Measurements from ENCODE around the gene LCN1.
A peak's percentile ranks its signal among the peaks of the same experiment; 100 is the strongest.

Gene LCN1

GRCh38 chr9:135488527-135488926 is 32.7 kb upstream of the LCN1 start:
- DNase-seq (ENCODE audit: low read depth, low spot score), result no peak

- no peak for DNase-seq (ENCODE audit: low read depth, low spot score)
These were observed 31.9 kb upstream of the LCN1 start for GRCh38 chr9:135489188-135489906.

GRCh38 chr9:135490166-135490870 is 30.9 kb upstream of the LCN1 start:
- DNase-seq (ENCODE audit: low read depth, low spot score), result no peak

GRCh38 chr9:135490980-135491464 is 30.2 kb upstream of the LCN1 start:
- no peak for DNase-seq (ENCODE audit: low read depth, low spot score)

- DNase-seq (ENCODE audit: low read depth, low spot score), result no peak
These were observed 29.5 kb upstream of the LCN1 start for GRCh38 chr9:135491764-135492163.

- no peak for DNase-seq (ENCODE audit: low read depth, low spot score)
These were observed 28.2 kb upstream of the LCN1 start for GRCh38 chr9:135492886-135493669.

GRCh38 chr9:135494791-135495559 is 26.3 kb upstream of the LCN1 start:
- no peak for DNase-seq (ENCODE audit: low read depth, low spot score)

- no peak for DNase-seq (ENCODE audit: low read depth, low spot score)
These were observed 22.7 kb upstream of the LCN1 start for GRCh38 chr9:135498381-135499126.

GRCh38 chr9:135499326-135500070 is 21.7 kb upstream of the LCN1 start:
- DNase-seq (ENCODE audit: low read depth, low spot score), result peak; percentile 62

- DNase-seq (ENCODE audit: low read depth, low spot score), result peak; percentile 17
These were observed 21.1 kb upstream of the LCN1 start for GRCh38 chr9:135500071-135500524.

GRCh38 chr9:135500525-135501260 is 20.5 kb upstream of the LCN1 start, which contains the start of gene MRPS2:
Gene MRPS2 (plus strand): TSS chr9:135500682. CDS start chr9:135500711, 29 bp downstream.
- DNase-seq (ENCODE audit: low read depth, low spot score), result peak; percentile 57

- no peak for DNase-seq (ENCODE audit: low read depth, low spot score)
These were observed 19.7 kb upstream of the LCN1 start for GRCh38 chr9:135501261-135502167.

- DNase-seq (ENCODE audit: low read depth, low spot score), result no peak
These were observed 18.9 kb upstream of the LCN1 start for GRCh38 chr9:135502168-135502872.

GRCh38 chr9:135502873-135503321 is 18.3 kb upstream of the LCN1 start:
- DNase-seq (ENCODE audit: low read depth, low spot score), result no peak

- DNase-seq (ENCODE audit: low read depth, low spot score), result no peak
These were observed 17.6 kb upstream of the LCN1 start for GRCh38 chr9:135503371-135504261.

All from smooth muscle cell of the brain vasculature (primary cell).